HTERT RPE-1 (cell line): ENCODE measurements around the gene SUN3.
"Not testable (repeated sequence)": the region's sequence is repeated elsewhere in the genome, so short reads cannot be mapped to it uniquely, and the experiment has no call there.

Experiments used
- in situ Hi-C: fragments of 300-500 bp; cut with MboI; formaldehyde crosslinking; loops from 4 replicates; pipeline ENCODE4 v1.14.3; 2020; ENCODE audit warnings: low sequenced_read_pairs

The SUN3 gene

DNA sequence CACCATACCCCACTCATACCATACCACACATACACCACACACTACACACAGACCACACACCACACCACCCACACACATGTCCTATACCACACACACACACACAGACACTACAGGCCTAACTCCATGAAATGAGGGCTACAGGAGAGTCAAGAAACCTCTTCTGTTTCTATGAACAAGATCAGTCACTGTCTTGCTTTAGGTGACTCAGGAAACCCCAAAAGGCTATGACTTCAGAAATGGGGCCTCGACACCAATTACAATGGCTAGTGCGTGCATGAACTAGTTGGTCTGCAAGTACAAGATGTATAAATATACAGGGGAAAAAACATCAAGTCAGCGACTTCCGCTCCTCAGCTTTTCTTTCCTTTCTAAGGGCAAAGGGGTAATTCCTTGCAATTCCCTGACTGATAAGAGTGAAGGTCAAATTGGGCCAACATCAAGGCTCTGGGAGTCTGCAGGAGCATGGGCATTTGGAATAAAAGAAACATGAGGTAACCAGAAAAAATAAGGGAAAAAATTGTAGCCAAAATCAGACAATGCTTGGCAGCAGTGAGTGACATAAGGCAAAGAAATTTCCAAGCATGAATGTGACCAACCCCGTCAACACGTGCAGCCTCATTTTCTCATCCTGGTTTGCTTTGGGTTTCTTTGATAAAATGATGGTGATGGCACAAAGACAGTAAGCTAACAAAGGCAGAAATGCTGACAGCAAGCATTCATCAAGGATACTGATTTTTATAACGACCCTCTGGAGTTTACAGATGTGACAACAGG lies 82.1 kb downstream of the SUN3 start:
- in situ Hi-C loops = no loop called here

DNA sequence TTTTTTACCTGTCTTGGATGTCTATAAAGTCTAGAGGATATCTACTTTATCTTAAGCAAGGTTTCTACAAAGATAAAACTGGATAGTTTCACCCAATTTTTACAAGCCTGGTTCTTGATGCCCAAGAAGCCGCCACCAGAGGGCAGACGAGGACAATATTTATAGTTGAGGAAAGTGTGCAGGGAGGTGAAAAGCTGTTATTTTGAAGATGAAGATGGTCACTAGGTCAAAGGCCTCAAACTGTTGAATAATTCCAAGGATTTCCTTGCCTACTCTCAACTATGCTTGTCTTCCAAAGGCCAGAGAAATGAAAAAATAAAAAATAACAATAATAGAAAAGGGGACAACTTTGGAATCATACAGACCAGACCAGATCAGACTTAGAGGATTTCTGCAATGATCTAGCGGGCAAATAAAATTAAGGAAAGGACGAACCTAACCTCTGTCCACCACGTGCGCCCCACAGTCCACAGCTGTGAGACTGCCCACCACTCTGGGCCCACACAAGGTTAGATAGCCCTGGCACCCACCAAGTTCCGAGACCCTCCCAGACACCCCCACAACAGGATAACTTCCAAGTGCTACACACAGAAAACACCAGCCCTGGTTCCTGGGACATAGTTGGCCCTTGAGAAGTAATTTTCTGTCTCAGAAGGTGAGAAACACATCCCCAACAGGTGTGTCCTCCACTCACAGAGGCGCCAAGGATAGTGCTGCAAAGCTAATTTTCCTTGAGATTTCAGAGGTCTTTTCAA lies 83.5 kb downstream of the SUN3 start:
- in situ Hi-C loops = no loop called here

DNA sequence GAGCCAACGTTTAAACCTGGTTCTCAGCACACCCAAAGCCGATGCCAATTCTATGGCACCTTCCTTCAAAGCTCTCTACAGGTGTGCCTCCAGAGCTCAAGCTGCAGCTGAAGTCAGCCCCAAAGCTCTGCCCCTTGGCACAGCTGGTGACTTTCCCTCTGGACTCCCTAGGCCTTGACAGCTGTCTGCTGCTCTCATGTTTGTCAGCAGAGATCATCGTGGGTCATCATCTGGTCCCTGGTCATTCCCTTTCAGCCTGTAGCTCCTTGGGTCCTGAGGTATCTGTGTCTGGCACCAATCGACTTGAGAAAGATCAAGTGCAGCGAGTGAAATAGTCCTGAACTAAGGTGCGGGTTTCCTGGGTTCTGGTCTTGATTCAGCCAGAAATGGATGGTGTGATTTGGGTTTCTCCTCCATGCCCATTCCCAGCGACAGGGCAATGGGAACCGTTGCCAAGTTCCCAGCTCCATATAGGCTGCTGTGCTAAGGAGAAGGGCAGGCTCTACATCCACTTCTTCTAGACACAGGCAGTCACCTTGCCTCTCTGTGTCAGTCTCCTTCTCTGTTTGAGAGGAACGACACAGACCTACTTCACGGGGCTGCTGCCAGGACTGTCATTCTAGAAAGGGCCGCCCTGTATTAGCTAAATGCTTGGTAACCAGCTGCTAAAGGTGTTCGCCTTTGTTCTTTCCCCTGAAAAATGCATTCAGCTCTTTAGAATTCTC lies 84.2 kb downstream of the SUN3 start:
- in situ Hi-C loops = no loop called here

DNA sequence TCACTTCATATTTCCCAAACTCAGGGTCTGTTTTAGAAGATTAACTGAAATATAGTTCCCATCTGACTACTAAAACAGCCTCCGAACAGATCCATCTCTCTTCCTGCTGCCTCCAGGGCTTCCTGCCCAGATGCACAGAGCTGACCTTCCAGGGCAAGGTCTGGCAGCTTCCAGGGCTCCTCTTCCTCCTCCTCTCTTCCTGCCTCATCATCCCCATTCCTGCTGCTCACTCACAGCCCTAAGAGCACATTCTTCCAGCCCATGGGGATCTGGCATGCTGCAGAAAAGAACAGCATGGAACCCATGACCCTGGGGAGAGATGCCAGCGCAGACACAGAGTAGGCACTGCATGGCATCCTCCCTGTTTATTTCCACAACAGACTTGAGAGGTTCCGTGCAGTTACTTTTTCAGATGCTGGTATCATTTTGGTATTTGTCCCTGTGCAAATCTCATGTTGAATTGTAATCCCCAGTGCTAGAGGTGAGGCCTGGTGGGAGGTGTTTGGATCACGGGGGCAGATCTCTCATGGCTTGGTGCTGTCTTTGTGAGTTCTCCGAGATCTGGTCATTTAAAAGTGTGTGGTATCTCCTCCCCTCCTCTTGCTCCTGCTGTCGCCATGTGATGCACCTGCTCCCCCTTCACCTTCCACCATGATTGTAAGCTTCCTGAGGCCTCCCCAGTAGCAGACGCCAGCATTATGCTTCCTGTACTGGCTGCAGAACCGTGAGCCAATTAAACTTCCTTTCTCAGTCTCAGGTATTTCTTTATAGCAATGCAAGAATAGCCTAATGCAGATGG lies 85.0 kb downstream of the SUN3 start:
- in situ Hi-C loops = no loop called here

DNA sequence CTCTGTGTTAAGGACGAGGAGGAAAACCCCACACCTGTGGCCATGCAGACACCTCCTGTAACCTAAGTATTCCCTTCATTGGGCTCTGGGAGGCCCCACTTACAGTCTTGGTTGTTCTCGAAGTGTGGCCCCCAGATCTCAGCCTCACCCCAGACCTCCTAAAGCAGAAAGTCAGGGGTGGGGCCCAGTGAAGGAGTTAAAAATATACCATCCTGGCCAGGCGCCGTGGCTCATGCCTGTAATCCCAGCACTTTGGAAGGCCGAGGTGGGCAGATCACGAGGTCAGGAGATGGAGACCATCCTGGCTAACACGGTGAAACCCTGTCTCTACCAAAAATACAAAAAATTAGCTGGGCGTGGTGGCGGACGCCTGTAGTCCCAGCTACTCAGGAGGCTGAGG lies 86.3 kb downstream of the SUN3 start:
- in situ Hi-C loops = not testable (repeated sequence)

DNA sequence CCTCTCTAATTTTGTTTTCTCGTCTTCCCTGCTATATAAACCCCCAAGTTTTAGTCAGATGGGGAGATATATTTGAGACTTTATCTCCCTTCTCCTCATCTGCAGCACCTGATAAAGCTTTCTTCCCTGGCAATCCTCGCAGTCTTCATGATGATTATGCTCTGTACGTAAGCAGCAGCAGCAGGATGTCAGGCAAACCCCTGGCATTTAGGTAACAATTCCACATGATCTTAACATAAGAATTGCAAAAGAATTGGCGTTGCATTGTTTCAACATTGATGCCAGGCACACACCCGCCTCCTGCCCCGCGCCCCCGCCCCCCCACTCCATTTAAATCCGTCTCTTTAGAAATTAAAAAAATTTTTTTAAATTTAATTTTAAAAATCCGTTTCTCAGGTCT lies 86.8 kb downstream of the SUN3 start:
- in situ Hi-C loops = no loop called here

DNA sequence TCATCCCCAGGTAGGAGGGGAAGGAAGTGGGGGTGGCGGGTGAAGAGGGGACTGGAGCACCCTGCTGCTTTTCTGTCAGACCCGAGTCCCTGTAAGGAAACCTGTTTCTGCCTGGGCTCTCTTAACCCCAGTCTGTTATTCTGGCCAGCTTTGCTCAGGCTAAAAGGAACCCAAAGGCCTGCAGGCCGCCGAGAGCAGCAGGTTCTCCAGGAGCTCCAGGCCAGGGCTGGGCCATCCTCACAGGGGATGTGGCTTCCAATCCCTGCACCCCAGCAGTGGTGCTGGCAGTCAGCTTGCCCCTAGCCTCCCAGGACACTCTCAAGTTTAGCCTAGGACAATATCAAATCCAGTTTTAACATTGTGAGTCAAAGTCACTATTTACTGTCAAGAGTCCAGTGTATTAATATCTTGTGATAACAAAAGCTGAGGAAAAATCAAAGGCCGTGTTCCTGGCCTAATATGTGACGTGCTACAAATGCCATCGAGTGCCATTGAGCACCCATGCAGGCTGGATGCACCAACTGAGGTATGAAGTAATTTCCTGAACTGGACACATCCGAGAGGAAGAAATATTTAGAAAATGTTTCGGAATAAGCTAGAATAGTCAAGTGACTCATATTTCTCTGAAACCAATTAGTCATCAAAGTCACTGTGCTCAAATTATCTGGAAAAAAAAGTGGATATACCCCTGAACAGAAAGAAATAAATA lies 87.6 kb downstream of the SUN3 start:
- in situ Hi-C loops = no loop called here

DNA sequence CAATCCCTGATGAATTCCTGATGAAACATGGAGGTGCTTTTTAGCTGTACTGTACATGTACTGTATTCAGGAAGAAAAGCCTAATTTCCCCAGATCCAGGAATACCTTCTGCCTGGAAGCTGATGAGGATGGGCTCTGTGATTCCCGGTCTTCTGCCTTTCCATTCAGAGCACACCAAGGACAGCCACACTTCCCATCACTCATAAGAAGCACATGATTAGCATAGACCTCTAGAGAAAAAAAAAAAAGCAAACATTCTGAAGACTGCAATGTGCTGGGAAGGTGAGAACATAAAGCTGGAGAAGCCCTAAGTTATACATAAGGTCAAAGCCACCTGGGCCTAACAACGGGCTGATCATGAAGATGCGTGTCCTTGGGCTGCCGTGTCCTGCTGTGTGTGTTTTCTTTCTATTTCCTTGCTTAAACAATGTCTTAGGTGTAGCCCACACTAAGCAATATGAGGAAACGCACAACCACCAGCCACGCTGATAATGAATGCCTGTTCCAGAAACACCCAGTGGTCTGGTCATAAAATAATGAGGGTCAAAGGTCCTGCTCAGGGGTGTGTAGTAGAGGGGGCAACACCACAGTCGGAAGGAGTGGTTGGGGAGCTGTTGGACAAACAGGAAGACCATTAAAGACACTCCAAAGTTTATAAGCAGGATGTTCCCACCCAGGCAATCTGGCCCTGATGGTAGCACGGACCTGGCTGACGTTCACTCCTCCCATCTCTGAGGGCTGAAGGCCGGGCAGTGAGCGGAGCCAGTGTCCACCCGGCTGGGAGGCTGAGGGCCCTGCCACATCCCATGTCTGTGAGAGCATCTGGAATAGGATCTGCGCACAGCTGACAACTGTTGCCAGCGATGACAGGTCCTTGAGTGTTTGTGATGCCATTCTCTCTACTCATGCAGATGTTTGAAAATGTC lies 88.6 kb downstream of the SUN3 start:
- in situ Hi-C loops = no loop called here

DNA sequence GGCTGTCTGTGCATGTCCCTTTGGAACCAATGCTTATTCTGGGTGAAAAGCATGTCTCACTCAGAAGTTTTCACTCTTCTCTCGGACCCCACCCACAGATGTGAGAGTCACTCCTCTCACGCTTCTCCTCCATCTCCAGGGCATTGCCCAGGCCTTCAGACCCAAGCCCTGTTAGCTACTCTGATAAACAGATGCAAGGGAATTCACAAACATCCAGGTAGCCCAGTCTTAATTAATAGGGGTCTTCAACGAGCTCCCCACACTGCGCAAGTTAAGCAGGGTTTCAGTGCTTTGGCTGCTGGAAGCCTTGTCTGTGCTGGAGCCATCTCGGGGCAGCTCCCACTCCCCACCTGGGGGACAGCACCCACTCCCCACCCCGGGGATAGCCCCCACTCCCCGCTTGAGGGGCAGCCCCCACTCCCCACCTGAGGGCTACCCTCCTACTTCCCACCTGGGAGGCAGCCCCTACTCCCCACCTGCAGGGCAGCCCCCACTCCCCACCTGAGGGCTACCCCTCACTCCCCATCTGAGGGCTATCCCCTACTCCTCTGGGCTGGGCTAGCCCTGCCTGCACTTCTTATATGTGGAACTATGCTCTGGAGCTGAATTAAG lies 89.4 kb downstream of the SUN3 start:
- in situ Hi-C loops = no loop called here

DNA sequence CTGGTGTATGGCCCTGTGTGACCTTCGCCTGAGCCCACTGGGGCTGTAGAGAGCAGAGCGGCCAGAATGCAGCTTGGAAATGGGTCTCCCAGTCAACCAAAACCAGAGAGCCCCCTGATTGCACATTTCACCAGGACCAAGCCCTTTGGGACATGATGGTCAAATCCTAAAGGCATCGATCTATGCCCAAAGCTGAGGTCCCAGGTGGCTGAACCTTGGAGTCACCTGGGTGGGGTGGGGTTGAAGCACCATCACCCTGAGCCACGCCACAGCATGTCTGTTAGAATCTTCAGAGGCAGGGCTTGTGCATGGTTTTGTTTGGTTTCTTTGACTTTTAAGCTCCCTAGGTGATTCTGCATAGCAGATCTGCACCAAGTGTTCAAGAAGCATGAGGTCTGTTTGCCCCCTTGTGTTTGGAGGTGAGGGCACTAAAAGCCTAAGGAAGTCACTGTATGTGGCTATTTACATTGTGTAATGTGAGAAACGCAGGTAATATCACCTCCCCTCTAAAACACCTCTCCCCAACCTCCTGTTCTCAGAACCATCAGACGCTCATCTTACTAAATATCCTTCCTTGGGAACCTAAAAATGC lies 90.2 kb downstream of the SUN3 start:
- in situ Hi-C loops = no loop called here

DNA sequence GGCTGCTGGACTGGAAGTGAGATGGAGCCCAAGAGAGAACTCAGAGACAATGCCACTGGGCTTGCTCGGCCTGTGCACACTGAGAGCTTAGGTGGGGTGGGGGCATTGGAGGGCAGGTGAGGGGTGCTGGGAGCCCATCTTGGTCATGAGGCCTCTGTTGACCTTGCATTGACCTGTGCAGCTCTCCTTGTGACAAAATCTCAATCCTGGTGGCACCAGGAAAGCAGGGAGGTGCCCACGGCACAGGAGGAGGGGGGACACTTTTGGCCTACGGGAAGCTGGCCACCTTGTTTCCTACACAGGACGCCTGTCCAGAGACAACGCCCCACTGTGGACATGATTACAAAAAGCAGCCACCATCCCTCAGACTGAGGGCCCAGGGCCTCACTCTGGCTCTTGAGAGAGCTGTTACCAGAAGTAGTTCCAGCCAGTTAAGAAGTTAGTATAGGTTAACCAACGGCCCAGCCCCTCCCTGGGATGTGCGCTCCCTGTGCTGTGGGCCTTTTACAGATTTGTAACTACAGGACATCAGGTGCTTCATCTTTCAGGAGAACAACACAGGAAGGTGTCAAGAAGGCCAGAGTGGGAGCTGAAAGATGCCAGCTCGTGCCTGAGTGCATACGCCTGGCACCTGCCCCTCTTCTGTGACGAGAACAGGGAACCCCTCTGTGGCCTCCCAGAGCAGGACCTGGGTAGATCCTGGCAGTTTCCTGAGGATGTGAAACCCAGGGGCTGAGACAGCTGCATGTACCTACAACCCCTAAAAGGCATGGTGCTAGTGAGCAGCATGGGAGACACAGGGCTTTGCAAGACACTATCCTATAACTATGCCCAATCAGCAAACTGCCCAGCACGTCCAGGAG lies 91.0 kb downstream of the SUN3 start:
- in situ Hi-C loops = no loop called here
